ENCODE results near the gene SH2D4B. TPM values are rescaled to one million over a fixed set of nuclear protein-coding genes. Genes with fewer than 3 reads are reported as not detected.
A peak's percentile ranks its signal among the peaks of the same experiment; 100 is the strongest.

SH2D4B gene
- total and polyA plus RNA-seq, 7 donors: 0.06 to 0.33 TPM; not detected in 5

- Histone ChIP-seq H3K27me3 (no peaks in the 10 kb centered on the region), H3K36me3 (peaks cover 7 to 54% (median 31%) of the 10 kb centered on the region in 4 donors), H3K9me3 (no peaks in the 10 kb centered on the region), H3K4me3 (no peak overlapping the region), H3K27ac (no peak overlapping the region), H3K4me1 (no peaks in the 10 kb centered on the region)
- 88 to 95% methylated on average over 14 of the region's 14 CpGs for WGBS, 2 donors
- intact Hi-C loops (cut with DNase I): no loop called here
- peak; percentile 56 for DNase-seq
- no peak for TF ChIP-seq EP300 (IDR thresholded peaks at IDR 0.05)
- TF ChIP-seq CTCF (IDR thresholded peaks at IDR 0.05): no peak
- TF ChIP-seq POLR2A (IDR thresholded peaks at IDR 0.05): no peak
- TF ChIP-seq POLR2AphosphoS5 (IDR thresholded peaks at IDR 0.05): no peak
Measured at GRCh38 chr10:80519936-80520650, 17.6 kb upstream of the SH2D4B start.

GRCh38 chr10:80520661-80521470, 16.8 kb upstream of the SH2D4B start:
- intact Hi-C loops (cut with DNase I): no loop called here
- WGBS, 2 donors: 87 to 89% methylated on average over 10 of the region's 10 CpGs
- TF ChIP-seq EP300 (IDR thresholded peaks at IDR 0.05) (no peak), CTCF (IDR thresholded peaks at IDR 0.05) (no peak), POLR2A (IDR thresholded peaks at IDR 0.05) (no peak), POLR2AphosphoS5 (IDR thresholded peaks at IDR 0.05) (no peak)

GRCh38 chr10:80522756-80523363, 14.8 kb upstream of the SH2D4B start:
- intact Hi-C loops (cut with DNase I): no loop called here
- Histone ChIP-seq H3K9me3 (no peaks in the 10 kb centered on the region), H3K4me1 (no peaks in the 10 kb centered on the region), H3K4me3 (no peak overlapping the region), H3K27ac (no peak overlapping the region), H3K36me3 (peaks cover 0 to 28% (median 11%) of the 10 kb centered on the region in 4 donors), H3K27me3 (no peaks in the 10 kb centered on the region)
- no peak for DNase-seq
- 71 to 82% methylated on average over 8 of the region's 8 CpGs for WGBS, 2 donors
- no peak for TF ChIP-seq POLR2AphosphoS5 (IDR thresholded peaks at IDR 0.05)

More at GRCh38 chr10:80520661-80521470, 16.8 kb upstream of the SH2D4B start:
- Histone ChIP-seq H3K9me3 (no peaks in the 10 kb centered on the region), H3K4me1 (no peaks in the 10 kb centered on the region), H3K27ac (no peak overlapping the region), H3K27me3 (no peaks in the 10 kb centered on the region), H3K4me3 (no peak overlapping the region), H3K36me3 (peaks cover 7 to 48% (median 26%) of the 10 kb centered on the region in 4 donors)
- DNase-seq: peak; percentile 48

GRCh38 chr10:80523773-80524172, 13.9 kb upstream of the SH2D4B start:
- no peak overlapping the region for H3K4me3 ChIP-seq
- H3K27me3 ChIP-seq: no peaks in the 10 kb centered on the region
- no peaks in the 10 kb centered on the region for H3K4me1 ChIP-seq
- WGBS, 2 donors: 60 to 64% methylated on average over 6 of the region's 6 CpGs
- intact Hi-C loops (cut with DNase I): no loop called here
- TF ChIP-seq POLR2A (IDR thresholded peaks at IDR 0.05): no peak
- TF ChIP-seq EP300 (IDR thresholded peaks at IDR 0.05): no peak
- no peak for TF ChIP-seq POLR2AphosphoS5 (IDR thresholded peaks at IDR 0.05)
- TF ChIP-seq CTCF (IDR thresholded peaks at IDR 0.05): no peak
- H3K9me3 ChIP-seq: no peaks in the 10 kb centered on the region
- H3K27ac ChIP-seq: no peak overlapping the region
- peaks cover 0 to 19% (median 4%) of the 10 kb centered on the region in 4 donors for H3K36me3 ChIP-seq
- no peak for DNase-seq

Data from sigmoid colon (tissue), 7 donors.